ENCODE measurements around the gene ZDHHC21.
"Not testable (repeated sequence)": the region's sequence is repeated elsewhere in the genome, so short reads cannot be mapped to it uniquely, and the experiment has no call there.

Gene ZDHHC21

GRCh38 chr9:14710804-14711203, 17.6 kb upstream of the ZDHHC21 start:
- H3K27me3 ChIP-seq (ENCODE audit: control insufficient read depth, insufficient read depth, low read length): peaks cover 3% of the 10 kb centered on the region; the same call in 1 of the 2 replicates
- H3K27ac ChIP-seq (ENCODE audit: low read depth, low read length): no peak overlapping the region
- no peak overlapping the region for H3K9ac ChIP-seq (ENCODE audit: low read length)
- H3K9me3 ChIP-seq (ENCODE audit: control insufficient read depth, insufficient read depth, low read depth, low read length): peaks cover 4% of the 10 kb centered on the region; the same call in 1 of the 2 replicates
- H3K4me3 ChIP-seq (ENCODE audit: low read depth, low read length): no peak overlapping the region
- peaks cover 27% of the 10 kb centered on the region; the same call in 1 of the 2 replicates for H3K36me3 ChIP-seq (ENCODE audit: control insufficient read depth, insufficient read depth, low read length)
- H3K4me1 ChIP-seq (ENCODE audit: control insufficient read depth, insufficient read depth, low read length): no peaks in the 10 kb centered on the region

DNA sequence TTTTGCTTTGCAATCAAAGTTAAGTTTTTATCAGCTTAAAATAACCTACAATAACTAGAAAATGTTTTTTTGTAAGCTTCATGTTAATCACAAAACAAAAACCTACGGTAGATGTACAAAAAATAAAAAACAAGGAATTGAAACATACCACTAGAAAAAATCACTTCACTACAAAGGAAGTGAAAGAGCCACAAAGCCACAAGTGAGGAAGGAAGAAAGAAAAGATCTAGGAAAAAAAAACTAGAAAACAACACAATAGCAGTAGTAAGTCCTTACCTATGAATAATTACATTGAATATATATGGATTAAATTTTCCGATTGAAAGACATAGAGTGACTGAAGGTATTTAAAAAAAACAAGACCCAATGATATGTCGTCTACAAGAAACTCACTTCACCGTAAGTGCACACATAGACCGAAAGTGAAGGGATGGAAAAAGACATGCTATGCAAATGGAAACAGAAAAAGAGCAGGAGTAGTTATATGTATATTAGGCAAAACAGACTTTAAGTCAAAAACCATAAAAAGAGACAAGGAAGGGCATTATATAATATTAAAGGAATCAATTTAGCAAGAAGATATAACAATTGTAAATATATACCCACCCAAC, 13.4 kb upstream of the ZDHHC21 start:
- peaks cover 4% of the 10 kb centered on the region; the same call in 1 of the 2 replicates for H3K9me3 ChIP-seq (ENCODE audit: control insufficient read depth, insufficient read depth, low read depth, low read length)

DNA sequence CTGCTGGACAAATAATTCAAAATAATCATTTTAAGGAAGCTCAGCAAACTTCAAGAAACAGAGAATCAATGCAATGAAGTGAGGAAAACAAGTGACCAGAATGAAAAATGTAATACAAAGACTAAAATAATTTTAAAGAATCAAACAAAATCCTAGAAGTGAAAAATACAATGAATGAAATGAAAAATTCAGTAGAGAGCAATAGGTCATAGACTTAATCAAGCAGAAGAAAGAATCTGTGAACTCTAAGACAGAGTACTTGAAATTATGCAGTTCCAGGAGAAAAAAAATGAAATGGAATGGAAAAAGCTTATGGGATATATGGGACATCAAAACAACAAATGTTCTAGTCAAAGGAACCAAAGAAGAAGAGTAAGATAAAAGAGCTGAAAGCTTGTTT, 11.8 kb upstream of the ZDHHC21 start:
- H3K27me3 ChIP-seq (ENCODE audit: control insufficient read depth, insufficient read depth, low read length): no peaks in the 10 kb centered on the region
- H3K9ac ChIP-seq (ENCODE audit: low read length): no peak overlapping the region
- no peak overlapping the region for H3K27ac ChIP-seq (ENCODE audit: low read depth, low read length)
- peaks cover 12% of the 10 kb centered on the region; the same call in 1 of the 2 replicates for H3K36me3 ChIP-seq (ENCODE audit: control insufficient read depth, insufficient read depth, low read length)
- H3K4me3 ChIP-seq (ENCODE audit: low read depth, low read length): no peak overlapping the region
- no peaks in the 10 kb centered on the region for H3K4me1 ChIP-seq (ENCODE audit: control insufficient read depth, insufficient read depth, low read length)
- peaks cover under 1% of the 10 kb centered on the region; the same call in 1 of the 2 replicates for H3K9me3 ChIP-seq (ENCODE audit: control insufficient read depth, insufficient read depth, low read depth, low read length)

More for the DNA sequence above, 13.4 kb upstream of the ZDHHC21 start:
- Histone ChIP-seq H3K9ac (ENCODE audit: low read length) (no peak overlapping the region), H3K36me3 (ENCODE audit: control insufficient read depth, insufficient read depth, low read length) (peaks cover 19% of the 10 kb centered on the region; the same call in 1 of the 2 replicates), H3K27ac (ENCODE audit: low read depth, low read length) (no peak overlapping the region), H3K4me3 (ENCODE audit: low read depth, low read length) (no peak overlapping the region), H3K4me1 (ENCODE audit: control insufficient read depth, insufficient read depth, low read length) (no peaks in the 10 kb centered on the region), H3K27me3 (ENCODE audit: control insufficient read depth, insufficient read depth, low read length) (no peaks in the 10 kb centered on the region)

- Histone ChIP-seq H3K27ac (ENCODE audit: low read depth, low read length) (no peak overlapping the region), H3K4me3 (ENCODE audit: low read depth, low read length) (no peak overlapping the region), H3K27me3 (ENCODE audit: control insufficient read depth, insufficient read depth, low read length) (no peaks in the 10 kb centered on the region; the same call in 1 of the 2 replicates), H3K4me1 (ENCODE audit: control insufficient read depth, insufficient read depth, low read length) (no peaks in the 10 kb centered on the region), H3K9me3 (ENCODE audit: control insufficient read depth, insufficient read depth, low read depth, low read length) (no peaks in the 10 kb centered on the region; the same call in 1 of the 2 replicates), H3K9ac (ENCODE audit: low read length) (no peak overlapping the region), H3K36me3 (ENCODE audit: control insufficient read depth, insufficient read depth, low read length) (peaks cover 11% of the 10 kb centered on the region; the same call in 1 of the 2 replicates)
These were observed 11.0 kb upstream of the ZDHHC21 start for GRCh38 chr9:14704281-14704680.

DNA sequence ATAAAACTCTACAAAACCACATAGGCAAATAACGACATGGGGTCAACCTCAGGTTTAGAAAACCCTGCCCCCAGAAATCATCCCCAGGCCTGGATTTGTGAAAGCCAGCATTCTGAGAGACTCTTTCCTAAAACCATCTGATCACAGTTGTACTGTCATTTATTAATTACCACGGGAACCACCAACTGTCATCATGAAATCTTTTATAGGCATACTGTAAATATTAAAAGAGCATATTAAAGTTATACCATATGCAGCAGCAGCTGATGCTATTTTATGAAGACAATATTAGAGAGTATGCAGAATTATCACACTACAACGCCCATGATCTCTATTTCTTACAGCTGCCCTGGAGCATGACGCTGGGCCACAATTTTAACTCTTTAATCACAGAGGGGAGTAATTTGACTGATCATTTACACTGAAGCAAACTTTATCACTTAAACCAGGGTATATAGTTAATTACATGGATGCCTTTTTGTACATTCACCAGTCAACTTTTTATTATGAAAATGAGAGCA, 9.0 kb upstream of the ZDHHC21 start:
- Histone ChIP-seq H3K27ac (ENCODE audit: low read depth, low read length) (no peak overlapping the region), H3K9me3 (ENCODE audit: control insufficient read depth, insufficient read depth, low read depth, low read length) (no peaks in the 10 kb centered on the region), H3K4me3 (ENCODE audit: low read depth, low read length) (no peak overlapping the region), H3K27me3 (ENCODE audit: control insufficient read depth, insufficient read depth, low read length) (peaks cover under 1% of the 10 kb centered on the region; the same call in 1 of the 2 replicates), H3K9ac (ENCODE audit: low read length) (no peak overlapping the region), H3K36me3 (ENCODE audit: control insufficient read depth, insufficient read depth, low read length) (0 out of 2 replicates have a peak, but pooled peaks cover 2% of the 10 kb centered on the region), H3K4me1 (ENCODE audit: control insufficient read depth, insufficient read depth, low read length) (no peaks in the 10 kb centered on the region)

DNA sequence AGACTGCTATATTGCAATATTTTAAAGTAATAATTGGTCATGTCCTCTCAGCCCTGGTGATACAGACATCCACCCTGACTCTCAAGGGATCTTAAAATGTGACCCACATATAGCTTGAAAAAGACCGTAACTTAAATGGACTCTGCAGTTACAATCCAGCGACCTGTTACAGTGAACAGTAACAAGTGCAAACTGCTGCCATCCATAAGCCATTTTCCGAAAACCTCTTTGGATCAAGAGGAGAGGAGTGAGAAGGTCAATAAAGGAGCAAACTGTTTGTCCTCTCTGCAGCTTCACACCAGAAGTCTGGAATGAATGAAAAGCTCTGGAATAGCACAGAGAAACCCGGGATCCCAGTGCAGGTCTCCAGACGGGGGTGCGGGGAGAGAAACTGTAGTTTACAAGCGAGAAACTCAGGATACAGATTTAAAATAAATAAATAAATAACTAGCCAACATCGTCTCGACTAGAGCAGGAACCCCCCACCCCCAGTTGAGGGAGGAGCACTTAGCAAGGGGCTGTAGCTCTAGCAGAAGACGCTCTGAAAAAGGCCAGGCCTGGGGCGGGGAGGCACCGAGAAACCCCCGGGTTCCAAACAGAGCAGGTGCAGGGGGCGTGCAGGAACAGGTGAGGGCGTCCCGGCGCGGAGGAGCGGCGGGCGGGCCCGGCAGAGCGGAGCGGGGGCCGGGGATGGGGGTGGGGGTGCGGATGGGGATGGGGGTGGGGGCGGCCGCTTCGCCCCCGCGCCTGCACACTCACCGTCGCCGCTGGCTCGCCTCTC, 572 bp downstream of the ZDHHC21 start:
- Histone ChIP-seq H3K27ac (ENCODE audit: low read depth, low read length) (no peak overlapping the region), H3K9me3 (ENCODE audit: control insufficient read depth, insufficient read depth, low read depth, low read length) (no peaks in the 10 kb centered on the region), H3K9ac (ENCODE audit: low read length) (peak overlapping the region; percentile 75), H3K27me3 (ENCODE audit: control insufficient read depth, insufficient read depth, low read length) (peaks cover 24% of the 10 kb centered on the region; the same call in 1 of the 2 replicates), H3K4me1 (ENCODE audit: control insufficient read depth, insufficient read depth, low read length) (peaks cover 5% of the 10 kb centered on the region), H3K36me3 (ENCODE audit: control insufficient read depth, insufficient read depth, low read length) (peaks cover 19% of the 10 kb centered on the region), H3K4me3 (ENCODE audit: low read depth, low read length) (peak overlapping the region; percentile 76)

DNA sequence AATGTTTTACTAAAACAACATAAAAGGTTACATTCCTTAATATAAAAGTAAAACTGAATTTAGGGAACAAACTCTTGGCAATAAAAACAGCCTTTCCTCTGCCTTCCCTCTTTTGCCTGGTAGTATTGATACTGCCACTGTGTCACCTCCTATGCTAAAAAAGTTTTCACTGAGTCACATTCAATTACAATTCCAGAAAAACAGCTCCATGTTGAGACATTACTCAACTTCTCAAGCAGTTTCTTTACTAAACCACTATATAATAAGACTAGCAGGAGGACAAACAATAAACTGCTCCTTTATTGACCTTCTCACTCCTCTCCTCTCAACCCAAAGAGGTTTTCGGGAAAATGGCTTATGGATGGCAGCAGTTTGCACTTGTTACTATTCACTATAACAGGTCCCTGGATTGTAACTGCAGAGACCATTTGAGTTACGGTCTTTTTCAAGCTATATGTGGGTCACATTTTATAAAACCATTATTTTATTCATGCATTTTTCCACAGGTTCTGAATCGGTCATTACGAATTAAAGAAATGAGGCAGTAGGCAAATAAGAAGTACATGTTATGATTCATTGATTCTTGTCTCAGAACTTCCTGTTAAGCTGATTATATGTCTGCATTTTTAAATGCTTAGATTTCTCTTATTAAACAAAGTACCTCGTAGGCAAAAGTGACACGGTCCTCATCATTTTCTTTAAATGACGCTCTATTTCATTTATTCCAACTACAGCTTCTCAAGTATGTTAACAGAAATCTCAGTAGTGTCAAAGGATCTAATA, 2.1 kb downstream of the ZDHHC21 start:
- no peak overlapping the region for H3K4me3 ChIP-seq (ENCODE audit: low read depth, low read length)
- H3K9me3 ChIP-seq (ENCODE audit: control insufficient read depth, insufficient read depth, low read depth, low read length): no peaks in the 10 kb centered on the region
- H3K27me3 ChIP-seq (ENCODE audit: control insufficient read depth, insufficient read depth, low read length): peaks cover 16% of the 10 kb centered on the region; the same call in 1 of the 2 replicates
- peaks cover 30% of the 10 kb centered on the region for H3K36me3 ChIP-seq (ENCODE audit: control insufficient read depth, insufficient read depth, low read length)
- no peak overlapping the region for H3K27ac ChIP-seq (ENCODE audit: low read depth, low read length)
- H3K4me1 ChIP-seq (ENCODE audit: control insufficient read depth, insufficient read depth, low read length): peaks cover 5% of the 10 kb centered on the region
- no peak overlapping the region for H3K9ac ChIP-seq (ENCODE audit: low read length)

GRCh38 chr9:14687042-14687719, 6.1 kb downstream of the ZDHHC21 start:
- no peak overlapping the region for H3K27ac ChIP-seq (ENCODE audit: low read depth, low read length)
- peaks cover 30% of the 10 kb centered on the region for H3K36me3 ChIP-seq (ENCODE audit: control insufficient read depth, insufficient read depth, low read length)
- H3K9ac ChIP-seq (ENCODE audit: low read length): no peak overlapping the region
- H3K4me1 ChIP-seq (ENCODE audit: control insufficient read depth, insufficient read depth, low read length): peaks cover under 1% of the 10 kb centered on the region; the same call in 1 of the 2 replicates
- H3K27me3 ChIP-seq (ENCODE audit: control insufficient read depth, insufficient read depth, low read length): no peaks in the 10 kb centered on the region; the same call in 1 of the 2 replicates
- no peak overlapping the region for H3K4me3 ChIP-seq (ENCODE audit: low read depth, low read length)
- H3K9me3 ChIP-seq (ENCODE audit: control insufficient read depth, insufficient read depth, low read depth, low read length): no peaks in the 10 kb centered on the region

DNA sequence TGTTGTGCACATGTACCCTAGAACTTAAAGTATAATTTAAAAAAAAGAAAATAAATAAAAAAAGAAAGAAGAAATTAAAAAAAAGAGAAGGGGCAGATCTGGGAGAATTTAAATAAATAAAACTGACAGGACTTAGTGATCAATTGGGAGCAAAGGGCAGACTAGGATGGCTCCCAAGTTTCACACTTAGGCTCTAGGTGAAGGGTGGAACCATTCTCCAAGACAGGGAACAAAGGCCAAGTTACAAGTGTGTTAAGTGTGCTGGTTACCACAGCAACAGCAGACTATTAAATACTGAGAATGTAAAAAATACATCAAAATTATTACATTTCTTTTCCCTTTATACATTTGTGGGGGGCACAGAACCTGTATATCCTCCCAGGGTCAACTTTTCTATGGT, 7.1 kb downstream of the ZDHHC21 start:
- H3K27me3 ChIP-seq (ENCODE audit: control insufficient read depth, insufficient read depth, low read length): no peaks in the 10 kb centered on the region
- no peak overlapping the region for H3K9ac ChIP-seq (ENCODE audit: low read length)
- H3K4me3 ChIP-seq (ENCODE audit: low read depth, low read length): no peak overlapping the region
- no peaks in the 10 kb centered on the region for H3K4me1 ChIP-seq (ENCODE audit: control insufficient read depth, insufficient read depth, low read length)
- H3K36me3 ChIP-seq (ENCODE audit: control insufficient read depth, insufficient read depth, low read length): peaks cover 33% of the 10 kb centered on the region
- H3K27ac ChIP-seq (ENCODE audit: low read depth, low read length): no peak overlapping the region
- no peaks in the 10 kb centered on the region for H3K9me3 ChIP-seq (ENCODE audit: control insufficient read depth, insufficient read depth, low read depth, low read length)

DNA sequence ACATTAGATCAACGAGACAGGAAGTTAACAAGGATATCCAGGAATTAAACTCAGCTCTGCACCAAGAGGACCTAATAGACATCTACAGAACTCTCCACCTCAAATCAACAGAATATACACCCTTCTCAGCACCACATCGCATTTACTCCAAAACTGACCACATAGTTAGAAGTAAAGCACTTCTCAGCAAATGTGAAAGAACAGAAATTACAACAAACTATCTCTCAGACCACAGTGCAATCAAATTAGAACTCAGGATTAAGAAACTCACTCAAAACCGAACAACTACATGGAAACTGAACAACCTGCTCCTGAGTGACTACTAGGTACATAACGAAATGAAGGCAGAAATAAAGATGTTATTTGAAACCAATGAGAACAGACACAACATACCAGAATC, 10.6 kb downstream of the ZDHHC21 start:
- H3K4me3 ChIP-seq (ENCODE audit: low read depth, low read length); H3K9me3 ChIP-seq (ENCODE audit: control insufficient read depth, insufficient read depth, low read depth, low read length); H3K27ac ChIP-seq (ENCODE audit: low read depth, low read length); H3K9ac ChIP-seq (ENCODE audit: low read length); H3K27me3 ChIP-seq (ENCODE audit: control insufficient read depth, insufficient read depth, low read length); H3K4me1 ChIP-seq (ENCODE audit: control insufficient read depth, insufficient read depth, low read length): not testable (repeated sequence)
- H3K36me3 ChIP-seq (ENCODE audit: control insufficient read depth, insufficient read depth, low read length): peaks cover 14% of the 10 kb centered on the region
